ENCODE data around the gene TNIP2. TPM values are rescaled to one million over a fixed set of nuclear protein-coding genes. Genes with fewer than 3 reads are reported as not detected.

Gene TNIP2
- total RNA-seq, 6 donors from 2014 or later = 39.4 to 87.1 (median 60.1) TPM

DNA sequence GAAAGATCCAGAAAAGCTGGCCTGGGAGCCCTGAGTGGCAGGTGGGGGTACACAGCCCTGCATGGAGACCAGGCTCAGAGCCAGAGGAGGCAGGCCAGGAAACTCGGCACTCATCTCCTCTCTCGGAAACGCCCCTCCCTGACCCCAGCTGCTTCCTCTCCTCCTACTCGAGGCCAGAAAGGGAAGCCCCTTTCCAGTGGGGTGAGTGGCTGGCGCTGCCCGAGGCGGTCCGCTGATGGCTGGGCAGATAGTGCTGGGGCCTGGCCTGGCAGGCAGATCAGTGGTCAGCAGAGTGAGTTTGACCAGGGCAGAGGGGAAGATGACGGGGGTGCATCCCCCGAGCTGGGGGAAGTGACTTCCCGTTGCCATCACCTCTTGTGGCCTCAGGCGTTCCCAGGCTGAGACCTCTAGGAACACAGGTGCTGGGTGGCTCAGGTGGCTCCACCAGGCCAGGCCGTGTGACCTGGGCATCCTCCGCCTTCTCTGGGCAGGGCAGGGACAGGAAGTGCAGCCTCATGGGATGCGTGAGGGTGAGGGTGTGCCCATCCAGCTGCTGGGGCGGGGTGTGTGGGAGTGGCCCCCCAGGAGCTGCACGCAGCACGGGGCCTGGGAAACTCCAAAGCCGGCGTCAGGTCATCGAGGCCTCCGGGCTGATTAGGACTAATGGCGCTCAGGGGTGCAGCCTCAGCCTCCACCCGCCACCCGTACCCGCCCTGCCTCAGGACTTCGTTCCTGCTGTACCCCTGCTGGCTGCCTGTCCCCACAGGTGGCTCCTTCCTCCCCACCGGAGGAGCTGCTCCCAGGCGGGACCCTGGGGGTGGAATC, 42.5 kb upstream of the TNIP2 start:
- peak; percentile 44 to 45 for ATAC-seq (ENCODE audit: low FRiP score in 2 of 2)
- H3K4me1 ChIP-seq = peaks cover 95 to 98% (median 97%) of the 10 kb centered on the region in 4 donors

DNA sequence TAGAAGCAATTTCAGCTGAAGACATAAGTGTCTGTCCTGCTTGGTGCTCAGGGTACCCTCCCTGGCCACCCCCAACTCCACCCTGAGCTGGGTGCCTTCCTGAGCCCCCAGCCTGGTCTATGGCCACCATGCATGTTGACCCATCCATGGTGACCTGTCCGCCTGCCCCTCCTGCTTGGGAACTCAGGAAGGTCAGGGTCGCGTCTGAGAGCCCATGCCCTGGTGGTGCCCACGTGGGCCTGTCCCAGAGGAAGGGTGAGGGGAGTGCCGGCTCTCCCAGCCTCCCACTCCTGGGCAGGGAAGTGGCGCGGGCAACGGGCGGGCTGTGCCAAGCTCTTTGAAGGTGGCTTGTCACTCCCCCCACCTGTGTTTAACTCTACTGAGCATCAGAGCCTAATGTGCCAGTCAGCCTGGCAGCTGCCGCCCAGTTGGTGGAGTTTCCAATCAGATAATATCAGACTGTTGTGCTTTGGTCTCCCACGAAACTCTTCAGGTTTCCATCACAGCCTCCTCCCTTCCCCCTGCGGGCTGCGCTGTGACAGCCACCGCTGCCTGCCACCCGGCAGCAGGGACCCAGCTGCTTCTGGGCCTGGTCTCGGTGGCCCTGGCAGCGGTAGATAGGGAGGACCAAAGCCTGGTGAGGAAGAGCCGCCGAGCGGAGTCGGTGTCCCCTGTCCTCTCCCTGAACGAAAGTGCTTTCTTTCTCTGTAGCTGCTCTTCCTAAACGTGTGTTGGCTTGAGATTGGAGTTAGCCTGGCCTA, 41.6 kb upstream of the TNIP2 start:
- Histone ChIP-seq H3K27me3 (no peaks in the 10 kb centered on the region), H3K36me3 (no peaks in the 10 kb centered on the region), H3K4me1 (peaks cover 87 to 96% (median 92%) of the 10 kb centered on the region in 4 donors), H3K4me3 (peak overlapping the region in 1 of 4 donors; percentile 49), H3K9me3 (no peaks in the 10 kb centered on the region), H3K27ac (peak overlapping the region; percentile 90 to 94 (median 92))
- 60 to 61% methylated on average over 5 to 19 of the region's 23 CpGs for whole genome bisulfite sequencing, 2 donors
- TF ChIP-seq POLR2A (IDR thresholded peaks at IDR 0.05) (no peak), POLR2AphosphoS5 (IDR thresholded peaks at IDR 0.05) (no peak), EP300 (IDR thresholded peaks at IDR 0.05) (no peak)
- TF ChIP-seq, protein P1, sequence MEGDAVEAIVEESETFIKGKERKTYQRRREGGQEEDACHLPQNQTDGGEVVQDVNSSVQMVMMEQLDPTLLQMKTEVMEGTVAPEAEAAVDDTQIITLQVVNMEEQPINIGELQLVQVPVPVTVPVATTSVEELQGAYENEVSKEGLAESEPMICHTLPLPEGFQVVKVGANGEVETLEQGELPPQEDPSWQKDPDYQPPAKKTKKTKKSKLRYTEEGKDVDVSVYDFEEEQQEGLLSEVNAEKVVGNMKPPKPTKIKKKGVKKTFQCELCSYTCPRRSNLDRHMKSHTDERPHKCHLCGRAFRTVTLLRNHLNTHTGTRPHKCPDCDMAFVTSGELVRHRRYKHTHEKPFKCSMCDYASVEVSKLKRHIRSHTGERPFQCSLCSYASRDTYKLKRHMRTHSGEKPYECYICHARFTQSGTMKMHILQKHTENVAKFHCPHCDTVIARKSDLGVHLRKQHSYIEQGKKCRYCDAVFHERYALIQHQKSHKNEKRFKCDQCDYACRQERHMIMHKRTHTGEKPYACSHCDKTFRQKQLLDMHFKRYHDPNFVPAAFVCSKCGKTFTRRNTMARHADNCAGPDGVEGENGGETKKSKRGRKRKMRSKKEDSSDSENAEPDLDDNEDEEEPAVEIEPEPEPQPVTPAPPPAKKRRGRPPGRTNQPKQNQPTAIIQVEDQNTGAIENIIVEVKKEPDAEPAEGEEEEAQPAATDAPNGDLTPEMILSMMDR (IDR thresholded peaks at IDR 0.05) = no peak
- peak; percentile 28 to 53 for DNase-seq
- no peak for ATAC-seq (ENCODE audit: low FRiP score in 2 of 2)

More for the DNA sequence above, 42.5 kb upstream of the TNIP2 start:
- TF ChIP-seq POLR2AphosphoS5 (IDR thresholded peaks at IDR 0.05) (peak; percentile 52 to 67), POLR2A (IDR thresholded peaks at IDR 0.05) (peak in 1 of 4 donors; percentile 60), EP300 (IDR thresholded peaks at IDR 0.05) (peak in 2 of 4 donors; percentile 57 to 61)
- TF ChIP-seq, protein P1 (IDR thresholded peaks at IDR 0.05) = no peak
- 40 to 42% methylated on average over 8 to 28 of the region's 29 CpGs for WGBS, 2 donors
- no peaks in the 10 kb centered on the region for H3K27me3 ChIP-seq
- peak overlapping the region; percentile 90 to 94 (median 92) for H3K27ac ChIP-seq
- no peaks in the 10 kb centered on the region for H3K9me3 ChIP-seq
- no peaks in the 10 kb centered on the region for H3K36me3 ChIP-seq
- DNase-seq = peak; percentile 83 to 87
- peak overlapping the region in 3 of 4 donors; percentile 16 to 49 (median 31) for H3K4me3 ChIP-seq

DNA sequence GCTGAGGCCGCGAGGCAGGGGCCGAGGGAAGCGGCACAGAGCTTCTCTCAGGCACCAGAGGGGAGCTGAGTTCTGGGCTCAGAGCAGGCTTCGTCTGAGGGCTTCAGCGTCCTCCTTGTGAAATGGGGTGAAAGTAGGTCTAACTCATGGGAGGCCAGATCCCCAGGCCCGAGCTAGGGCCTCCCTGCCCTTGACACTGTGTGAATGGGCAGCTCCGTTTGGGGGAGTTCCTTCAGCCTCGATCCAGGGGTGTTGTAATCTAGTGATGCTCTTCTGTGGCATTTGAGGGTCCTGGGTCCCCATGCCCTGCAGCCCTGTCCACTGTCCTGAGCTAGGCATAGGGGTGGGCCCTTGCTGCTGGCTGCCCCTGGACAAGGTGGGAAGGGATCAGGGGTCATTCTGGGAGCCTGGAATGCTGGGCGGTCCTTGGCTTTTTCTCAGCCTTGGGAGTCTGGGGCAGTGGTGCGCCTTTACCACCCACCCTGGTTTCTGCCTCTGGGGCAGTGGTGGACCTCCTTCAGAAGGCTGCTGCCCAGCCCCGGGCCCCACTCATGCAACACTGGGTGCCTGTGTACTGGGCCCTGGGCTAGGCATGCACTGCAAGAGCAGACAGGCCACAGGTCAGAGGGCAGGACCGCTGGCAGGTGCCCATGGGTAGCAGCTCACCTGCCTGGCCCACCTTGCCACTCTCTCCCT, 40.9 kb upstream of the TNIP2 start:
- no peaks in the 10 kb centered on the region for H3K27me3 ChIP-seq
- H3K4me3 ChIP-seq = no peak overlapping the region
- H3K27ac ChIP-seq = peak overlapping the region; percentile 90 to 94 (median 92)
- ATAC-seq (ENCODE audit: low FRiP score in 2 of 2) (no peak), DNase-seq (no peak)
- no peaks in the 10 kb centered on the region for H3K36me3 ChIP-seq
- H3K4me1 ChIP-seq = peaks cover 92 to 100% (median 94%) of the 10 kb centered on the region in 4 donors
- TF ChIP-seq POLR2A (IDR thresholded peaks at IDR 0.05) (no peak), EP300 (IDR thresholded peaks at IDR 0.05) (no peak)
- no peaks in the 10 kb centered on the region for H3K9me3 ChIP-seq
- 89% methylated on average over 13 of the region's 13 CpGs; no CpG with 5 or more reads in 1 of the 2 donors for WGBS, 2 donors

DNA sequence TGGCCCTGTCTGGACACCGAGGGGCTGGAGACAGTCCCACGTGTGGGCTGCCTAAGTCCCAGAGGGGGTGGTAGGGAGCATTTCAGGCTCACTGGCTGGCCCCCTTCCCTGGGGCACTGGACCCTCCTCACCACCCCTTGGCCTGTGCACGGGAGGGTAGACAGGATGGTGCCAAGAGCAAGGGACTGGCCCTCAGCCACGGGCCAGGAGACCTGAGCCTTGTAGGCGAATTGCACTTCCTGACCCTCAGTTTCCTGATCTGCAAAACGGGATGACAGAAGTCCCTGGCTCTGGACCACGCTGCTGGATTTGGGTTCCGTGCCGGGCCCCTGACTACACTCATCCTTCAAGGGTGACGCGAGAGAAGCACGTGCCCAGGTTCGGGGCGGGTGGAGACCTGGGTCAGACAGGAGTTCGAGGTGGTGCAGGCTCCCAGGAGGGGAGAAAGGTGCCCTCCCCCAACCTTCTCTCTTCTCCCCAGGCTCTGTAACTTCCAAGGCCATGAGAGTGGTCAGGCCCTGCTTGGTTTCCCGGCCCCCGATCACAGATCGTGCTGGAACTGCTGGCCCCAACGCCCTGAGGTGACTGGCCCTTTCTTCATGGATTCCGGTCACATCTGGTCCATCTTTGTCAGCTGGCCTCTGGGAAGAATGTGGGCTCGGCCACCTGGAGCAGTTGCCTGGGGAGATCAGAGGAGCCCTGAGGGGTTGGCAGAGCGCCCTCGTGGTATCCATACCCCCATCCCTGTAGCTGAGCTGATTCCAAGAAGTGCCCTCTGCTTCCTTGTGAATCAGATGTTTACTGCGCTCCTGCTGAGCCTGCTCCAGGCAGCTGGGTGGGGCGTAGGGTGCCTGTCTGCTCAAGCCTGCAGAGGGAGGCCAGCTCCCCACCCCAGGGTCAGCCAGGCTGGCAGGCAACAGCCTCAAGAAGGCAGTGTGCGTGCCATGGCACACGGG, 40.0 kb upstream of the TNIP2 start:
- TF ChIP-seq POLR2A (IDR thresholded peaks at IDR 0.05) = no peak
- TF ChIP-seq, protein P1 (IDR thresholded peaks at IDR 0.05) = peak in 1 of 6 experiments; percentile 20
- TF ChIP-seq POLR2AphosphoS5 (IDR thresholded peaks at IDR 0.05) = peak in 1 of 2 donors; percentile 34
- H3K36me3 ChIP-seq = no peaks in the 10 kb centered on the region
- WGBS, 2 donors = 72 to 86% methylated on average over 17 to 25 of the region's 27 CpGs
- peaks cover 88 to 100% (median 91%) of the 10 kb centered on the region in 4 donors for H3K4me1 ChIP-seq
- ATAC-seq (ENCODE audit: low FRiP score in 2 of 2) = no peak
- H3K27ac ChIP-seq = peak overlapping the region; percentile 90 to 94 (median 92)
- peak; percentile 57 to 69 for DNase-seq
- no peaks in the 10 kb centered on the region for H3K27me3 ChIP-seq
- H3K9me3 ChIP-seq = no peaks in the 10 kb centered on the region
- H3K4me3 ChIP-seq = no peak overlapping the region

Measured in upper lobe of left lung (tissue), 6 donors.